ENCODE data around the gene PRELID1. TPM values are rescaled to one million over a fixed set of nuclear protein-coding genes. Genes with fewer than 3 reads are reported as not detected.

The PRELID1 gene
- total RNA-seq, 4 donors from 2014 or later: 52.1 to 192 (median 142) TPM

DNA sequence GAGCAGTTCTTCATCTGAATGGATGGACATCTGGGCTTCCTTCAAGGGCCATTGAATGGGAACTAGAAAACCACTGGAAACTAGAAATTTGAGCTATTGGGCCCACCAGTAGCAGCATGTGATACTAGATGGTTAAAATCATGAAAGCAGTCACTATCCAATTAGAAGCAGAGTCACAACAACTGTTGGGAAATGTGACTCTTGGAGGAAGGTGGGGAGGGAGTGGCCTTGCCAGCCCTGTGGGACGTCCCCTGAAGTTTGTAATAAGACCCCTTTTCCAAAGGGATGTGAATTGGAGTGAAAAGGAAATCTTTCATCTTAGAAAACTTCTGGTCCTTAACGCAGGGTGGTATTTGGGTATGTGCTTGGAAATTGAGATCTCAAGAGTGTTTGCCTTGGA lies 5.7 kb upstream of the PRELID1 start:
- no peak for DNase-seq
- Histone ChIP-seq H3K4me3 (no peak overlapping the region), H3K27me3 (no peaks in the 10 kb centered on the region), H3K36me3 (peaks cover 0 to 26% (median 12%) of the 10 kb centered on the region in 4 donors), H3K27ac (no peak overlapping the region), H3K9me3 (no peaks in the 10 kb centered on the region), H3K4me1 (peaks cover 35 to 61% (median 44%) of the 10 kb centered on the region in 4 donors)
- WGBS, 2 donors (ENCODE audit: low coverage in 1 of 2): 86% methylated on average over 2 of the region's 2 CpGs
- in situ Hi-C loops (cut with MboI; ENCODE audit: low pct_ligation_motif_present in 1 of 4, low pct_unique_long_range_greater_than_20kb in 1 of 4, low sequenced_read_pairs in 3 of 4) (loop anchor here in 2 of 4 donors (25.0 kb wide), 2 partner anchors 161 to 186 kb away; partner anchors contain the start of gene NSD1 (in 1 of the 2)), intact Hi-C loops (cut with DNase I; ENCODE audit: low total_unique reads) (no loop called here)
- TF ChIP-seq, protein P1, sequence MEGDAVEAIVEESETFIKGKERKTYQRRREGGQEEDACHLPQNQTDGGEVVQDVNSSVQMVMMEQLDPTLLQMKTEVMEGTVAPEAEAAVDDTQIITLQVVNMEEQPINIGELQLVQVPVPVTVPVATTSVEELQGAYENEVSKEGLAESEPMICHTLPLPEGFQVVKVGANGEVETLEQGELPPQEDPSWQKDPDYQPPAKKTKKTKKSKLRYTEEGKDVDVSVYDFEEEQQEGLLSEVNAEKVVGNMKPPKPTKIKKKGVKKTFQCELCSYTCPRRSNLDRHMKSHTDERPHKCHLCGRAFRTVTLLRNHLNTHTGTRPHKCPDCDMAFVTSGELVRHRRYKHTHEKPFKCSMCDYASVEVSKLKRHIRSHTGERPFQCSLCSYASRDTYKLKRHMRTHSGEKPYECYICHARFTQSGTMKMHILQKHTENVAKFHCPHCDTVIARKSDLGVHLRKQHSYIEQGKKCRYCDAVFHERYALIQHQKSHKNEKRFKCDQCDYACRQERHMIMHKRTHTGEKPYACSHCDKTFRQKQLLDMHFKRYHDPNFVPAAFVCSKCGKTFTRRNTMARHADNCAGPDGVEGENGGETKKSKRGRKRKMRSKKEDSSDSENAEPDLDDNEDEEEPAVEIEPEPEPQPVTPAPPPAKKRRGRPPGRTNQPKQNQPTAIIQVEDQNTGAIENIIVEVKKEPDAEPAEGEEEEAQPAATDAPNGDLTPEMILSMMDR (IDR thresholded peaks at IDR 0.05): no peak
- TF ChIP-seq POLR2AphosphoS5 (IDR thresholded peaks at IDR 0.05): no peak
- no peak for TF ChIP-seq EP300 (IDR thresholded peaks at IDR 0.05; ENCODE audit: low read depth)
- no peak for TF ChIP-seq POLR2A (IDR thresholded peaks at IDR 0.05)

DNA sequence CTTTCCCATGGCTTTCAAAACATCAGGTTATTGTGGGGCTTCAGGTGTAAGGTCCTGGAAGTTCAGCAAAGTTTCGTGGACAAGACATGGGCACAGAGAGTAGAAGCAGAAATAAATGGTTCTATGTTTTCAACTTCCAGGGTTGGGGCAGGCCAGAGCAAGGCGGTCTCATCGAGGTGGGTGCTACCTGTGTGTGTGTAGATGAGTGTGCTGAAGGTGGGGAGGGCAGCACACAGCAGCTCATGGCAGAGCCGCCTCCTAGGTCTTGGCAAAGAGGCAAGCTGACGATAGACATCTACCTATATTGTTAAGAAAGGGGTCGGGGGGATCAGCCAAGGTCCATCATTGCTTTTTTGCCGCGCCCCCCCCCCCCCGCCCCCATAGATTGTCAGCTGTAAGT lies 3.9 kb upstream of the PRELID1 start:
- H3K4me3 ChIP-seq: no peak overlapping the region
- DNase-seq: no peak
- H3K36me3 ChIP-seq: peaks cover 0 to 9% (median 4%) of the 10 kb centered on the region in 4 donors
- 50 to 71% methylated on average over 1 to 9 of the region's 9 CpGs for WGBS, 2 donors (ENCODE audit: low coverage in 1 of 2)
- H3K4me1 ChIP-seq: peaks cover 40 to 67% (median 51%) of the 10 kb centered on the region in 4 donors
- H3K27me3 ChIP-seq: no peaks in the 10 kb centered on the region
- intact Hi-C loops (cut with DNase I; ENCODE audit: low total_unique reads): no loop called here
- H3K27ac ChIP-seq: peak overlapping the region; percentile 89 to 92 (median 91)
- no peaks in the 10 kb centered on the region for H3K9me3 ChIP-seq
- TF ChIP-seq POLR2A (IDR thresholded peaks at IDR 0.05): no peak
- no peak for TF ChIP-seq EP300 (IDR thresholded peaks at IDR 0.05; ENCODE audit: low read depth)
- no peak for TF ChIP-seq POLR2AphosphoS5 (IDR thresholded peaks at IDR 0.05)
- TF ChIP-seq, protein P1 (IDR thresholded peaks at IDR 0.05): no peak
- in situ Hi-C loops (cut with MboI; ENCODE audit: low pct_ligation_motif_present in 1 of 4, low pct_unique_long_range_greater_than_20kb in 1 of 4, low sequenced_read_pairs in 3 of 4): loop anchor here in 3 of 4 donors (25.0 kb wide), 3 partner anchors 162 to 187 kb away; partner anchors contain the start of genes DBN1 (in 1 of the 3) and NSD1 (in 1 of the 3)

DNA sequence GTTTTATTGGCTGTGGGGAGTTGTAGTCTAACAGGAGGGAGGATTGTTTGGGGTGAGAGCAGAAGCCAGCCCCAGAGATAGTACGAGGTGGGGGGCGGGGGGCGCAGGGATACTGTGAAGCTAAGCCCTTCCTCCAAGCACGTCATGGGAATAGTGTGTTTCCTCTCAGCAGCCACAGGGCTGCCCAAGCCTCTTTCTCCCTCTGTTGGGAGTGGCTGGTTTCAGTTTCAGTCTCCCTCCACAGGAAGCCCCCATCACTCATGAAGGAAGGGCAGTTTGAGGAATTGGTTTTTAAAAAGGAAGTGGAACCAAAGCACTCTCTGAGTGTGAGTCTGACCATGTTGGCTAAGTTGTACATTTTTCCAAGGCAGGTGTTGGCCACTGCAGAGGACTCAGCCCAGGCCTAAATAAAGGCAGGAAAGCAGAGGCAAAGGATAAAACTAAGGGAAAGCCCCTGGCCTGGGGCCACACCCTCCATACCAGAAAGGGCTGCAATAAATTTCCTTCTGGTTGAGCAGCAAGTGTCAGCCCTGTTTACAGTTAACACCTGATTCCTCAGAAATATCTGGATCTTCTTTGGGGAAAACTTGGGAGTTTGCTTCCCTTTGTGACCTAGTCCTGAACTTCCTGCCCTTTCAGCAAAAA lies 3.2 kb upstream of the PRELID1 start:
- peak; percentile 76 for DNase-seq
- Histone ChIP-seq H3K27ac (peak overlapping the region; percentile 89 to 92 (median 91)), H3K36me3 (peaks cover 0 to 2% (median under 1%) of the 10 kb centered on the region in 4 donors), H3K9me3 (no peaks in the 10 kb centered on the region), H3K27me3 (no peaks in the 10 kb centered on the region), H3K4me1 (peaks cover 47 to 74% (median 56%) of the 10 kb centered on the region in 4 donors), H3K4me3 (no peak overlapping the region)
- no peak for TF ChIP-seq POLR2A (IDR thresholded peaks at IDR 0.05)
- TF ChIP-seq POLR2AphosphoS5 (IDR thresholded peaks at IDR 0.05): no peak
- no peak for TF ChIP-seq EP300 (IDR thresholded peaks at IDR 0.05; ENCODE audit: low read depth)
- TF ChIP-seq, protein P1 (IDR thresholded peaks at IDR 0.05): peak in 2 of 5 experiments; percentile 19 to 21
- 5% methylated on average over 4 of the region's 4 CpGs; no CpG with 5 or more reads in 1 of the 2 donors for WGBS, 2 donors (ENCODE audit: low coverage in 1 of 2)
- intact Hi-C loops (cut with DNase I; ENCODE audit: low total_unique reads) (no loop called here), in situ Hi-C loops (cut with MboI; ENCODE audit: low pct_ligation_motif_present in 1 of 4, low pct_unique_long_range_greater_than_20kb in 1 of 4, low sequenced_read_pairs in 3 of 4) (loop anchor here in 1 of 4 donors (25.0 kb wide), 1 partner anchor 162 kb away; the partner anchor contains the start of gene DBN1)

DNA sequence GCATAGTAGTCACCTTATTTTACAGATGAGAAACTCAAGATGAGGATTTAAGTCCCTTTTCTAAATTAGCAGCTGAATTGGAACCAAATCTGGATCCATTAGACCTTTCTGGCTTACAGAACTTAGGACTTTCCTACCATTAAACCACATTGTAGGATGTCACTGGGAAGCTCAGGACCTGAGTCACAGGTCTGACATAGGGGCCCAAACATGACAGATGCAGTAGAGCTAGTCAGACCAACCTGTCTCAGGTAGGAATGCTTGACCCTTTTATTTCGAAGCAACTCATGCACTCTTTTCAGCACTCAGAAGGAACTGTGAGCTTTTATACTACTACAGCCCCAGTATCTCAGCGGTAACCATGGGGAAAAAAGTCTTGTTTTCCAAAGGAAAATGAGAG lies 2.6 kb upstream of the PRELID1 start:
- WGBS, 2 donors (ENCODE audit: low coverage in 1 of 2): 80 to 86% methylated on average over 1 to 2 of the region's 2 CpGs
- H3K27me3 ChIP-seq: no peaks in the 10 kb centered on the region
- in situ Hi-C loops (cut with MboI; ENCODE audit: low pct_ligation_motif_present in 1 of 4, low pct_unique_long_range_greater_than_20kb in 1 of 4, low sequenced_read_pairs in 3 of 4): loop anchor here in 1 of 4 donors (25.0 kb wide), 1 partner anchor 161 kb away; the partner anchor contains the start of gene DBN1
- peak overlapping the region; percentile 89 to 92 (median 91) for H3K27ac ChIP-seq
- intact Hi-C loops (cut with DNase I; ENCODE audit: low total_unique reads): no loop called here
- no peaks in the 10 kb centered on the region for H3K9me3 ChIP-seq
- H3K4me3 ChIP-seq: no peak overlapping the region
- H3K4me1 ChIP-seq: peaks cover 47 to 73% (median 58%) of the 10 kb centered on the region in 4 donors
- no peak for DNase-seq
- TF ChIP-seq POLR2AphosphoS5 (IDR thresholded peaks at IDR 0.05) (no peak), EP300 (IDR thresholded peaks at IDR 0.05; ENCODE audit: low read depth) (no peak), POLR2A (IDR thresholded peaks at IDR 0.05) (no peak)
- TF ChIP-seq, protein P1 (IDR thresholded peaks at IDR 0.05): no peak
- H3K36me3 ChIP-seq: no peaks in the 10 kb centered on the region

Data from transverse colon (tissue), 4 donors.